Measurements from ENCODE around the gene TOGARAM1. TPM values are rescaled to one million over a fixed set of nuclear protein-coding genes. Genes with fewer than 3 reads are reported as not detected.

The TOGARAM1 gene
- total RNA-seq, 2 experiments from 2014 or later: 13.2 to 17.8 TPM

DNA sequence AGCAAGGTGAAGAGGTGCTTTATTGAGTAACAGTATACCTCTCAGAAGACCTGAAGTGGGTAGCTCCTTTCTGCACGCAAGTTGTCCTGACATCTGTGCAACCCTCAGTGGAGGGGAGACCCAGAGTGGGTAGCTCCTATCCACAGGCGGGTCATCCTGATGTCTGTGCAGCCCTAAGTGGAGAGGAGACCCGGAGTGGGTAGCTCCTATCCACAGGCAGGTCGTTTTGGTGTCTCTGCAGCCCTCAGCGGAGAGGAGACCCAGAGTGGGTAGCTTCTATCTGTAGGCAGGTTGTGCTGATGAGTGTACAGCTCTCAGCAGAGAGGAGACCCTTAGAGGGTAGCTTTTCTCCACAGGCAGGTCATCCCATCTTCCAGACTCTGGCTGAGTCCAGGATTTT, 76.9 kb downstream of the TOGARAM1 start:
- no peak for DNase-seq
- ChIA-PET CTCF (no interaction called here), POLR2A (no interaction called here)
- intact Hi-C loops (cut with DNase I, micrococcal nuclease): no loop called here
- H3K4me1 Mint-ChIP-seq (ENCODE audit: low read depth): no peaks in the 10 kb centered on the region
- H3K27me3 Mint-ChIP-seq: no peaks in the 10 kb centered on the region
- H3K27ac Mint-ChIP-seq: no peak overlapping the region
- no peak overlapping the region for H3K4me3 Mint-ChIP-seq
- no peak for ATAC-seq (ENCODE audit: poor library complexity)
- Histone ChIP-seq H3K27ac (ENCODE audit: low read depth in 1 of 2, low read length in 2 of 2) (no peak overlapping the region), H3K36me3 (ENCODE audit: insufficient read depth, low read length) (peaks cover 13% of the 10 kb centered on the region), H3K9me3 (ENCODE audit: control insufficient read depth in 1 of 2, insufficient read depth in 1 of 2, low read length in 2 of 2) (no peaks in the 10 kb centered on the region), H3K4me3 (ENCODE audit: low read length) (no peak overlapping the region), H3K4me1 (ENCODE audit: insufficient read depth, low read length) (no peaks in the 10 kb centered on the region), H3K27me3 (ENCODE audit: control insufficient read depth in 1 of 2, insufficient read depth in 2 of 2, low read length in 2 of 2) (no peaks in the 10 kb centered on the region)
- no peak for TF ChIP-seq CTCF (IDR thresholded peaks at IDR 0.05)
- peaks cover 2% of the 10 kb centered on the region for H3K9me3 Mint-ChIP-seq
- peaks cover 54% of the 10 kb centered on the region for H3K36me3 Mint-ChIP-seq (ENCODE audit: low read depth)

DNA sequence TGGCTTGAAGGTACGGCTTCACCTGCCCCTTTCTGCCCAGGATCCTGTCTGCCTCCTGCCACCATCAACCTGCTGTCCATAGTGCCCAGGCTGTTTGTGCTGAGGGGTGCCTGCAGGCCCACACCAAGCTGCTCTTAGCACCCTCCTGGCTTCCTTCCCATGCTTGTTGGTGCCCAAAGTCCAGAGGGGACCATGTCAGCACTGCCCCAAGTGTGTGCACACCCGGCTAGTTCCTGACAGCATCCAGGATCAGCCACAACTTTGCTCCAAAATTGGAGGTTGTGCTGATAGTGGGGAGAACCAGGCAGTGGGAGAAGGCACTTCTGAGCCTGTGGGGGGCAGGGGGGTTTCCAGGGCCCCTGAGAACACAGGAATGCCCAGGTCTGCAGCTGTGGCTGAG, 77.4 kb downstream of the TOGARAM1 start:
- CTCF ChIA-PET: no interaction called here

GRCh38 chr14:45041641-45042040, 79.7 kb downstream of the TOGARAM1 start:
- Histone ChIP-seq H3K36me3 (ENCODE audit: insufficient read depth, low read length) (peaks cover 14% of the 10 kb centered on the region), H3K4me1 (ENCODE audit: insufficient read depth, low read length) (no peaks in the 10 kb centered on the region), H3K27me3 (ENCODE audit: control insufficient read depth in 1 of 2, insufficient read depth in 2 of 2, low read length in 2 of 2) (no peaks in the 10 kb centered on the region), H3K9me3 (ENCODE audit: control insufficient read depth in 1 of 2, insufficient read depth in 1 of 2, low read length in 2 of 2) (no peaks in the 10 kb centered on the region), H3K27ac (ENCODE audit: low read depth in 1 of 2, low read length in 2 of 2) (no peak overlapping the region), H3K4me3 (ENCODE audit: low read length) (no peak overlapping the region)
- Mint-ChIP-seq H3K36me3 (ENCODE audit: low read depth) (peaks cover 39% of the 10 kb centered on the region), H3K4me3 (no peak overlapping the region), H3K9me3 (peaks cover under 1% of the 10 kb centered on the region), H3K27me3 (no peaks in the 10 kb centered on the region), H3K27ac (no peak overlapping the region), H3K4me1 (ENCODE audit: low read depth) (no peaks in the 10 kb centered on the region)
- ATAC-seq (ENCODE audit: poor library complexity): no peak
- ChIA-PET CTCF (no interaction called here), POLR2A (interaction anchor here (0.6 kb wide), 1 partner anchor 11 kb away, joined by 4 read pairs; no protein-coding TSS in a partner anchor)
- no peak for TF ChIP-seq CTCF (IDR thresholded peaks at IDR 0.05)
- intact Hi-C loops (cut with DNase I, micrococcal nuclease): no loop called here
- DNase-seq: no peak

More for the DNA sequence above, 77.4 kb downstream of the TOGARAM1 start:
- H3K27me3 ChIP-seq (ENCODE audit: control insufficient read depth in 1 of 2, insufficient read depth in 2 of 2, low read length in 2 of 2): no peaks in the 10 kb centered on the region
- POLR2A ChIA-PET: no interaction called here
- H3K36me3 ChIP-seq (ENCODE audit: insufficient read depth, low read length): peaks cover 10% of the 10 kb centered on the region
- ATAC-seq (ENCODE audit: poor library complexity): no peak
- no peaks in the 10 kb centered on the region for H3K4me1 Mint-ChIP-seq (ENCODE audit: low read depth)
- peaks cover 2% of the 10 kb centered on the region for H3K9me3 Mint-ChIP-seq
- no peak overlapping the region for H3K4me3 Mint-ChIP-seq
- TF ChIP-seq CTCF (IDR thresholded peaks at IDR 0.05): no peak
- DNase-seq: no peak
- H3K4me3 ChIP-seq (ENCODE audit: low read length): no peak overlapping the region
- no peaks in the 10 kb centered on the region for H3K27me3 Mint-ChIP-seq
- H3K9me3 ChIP-seq (ENCODE audit: control insufficient read depth in 1 of 2, insufficient read depth in 1 of 2, low read length in 2 of 2): no peaks in the 10 kb centered on the region
- H3K36me3 Mint-ChIP-seq (ENCODE audit: low read depth): peaks cover 49% of the 10 kb centered on the region
- H3K27ac Mint-ChIP-seq: no peak overlapping the region
- no peak overlapping the region for H3K27ac ChIP-seq (ENCODE audit: low read depth in 1 of 2, low read length in 2 of 2)
- intact Hi-C loops (cut with DNase I, micrococcal nuclease): no loop called here
- H3K4me1 ChIP-seq (ENCODE audit: insufficient read depth, low read length): no peaks in the 10 kb centered on the region
